ENCODE measurements around the gene COL18A1.

DNA sequence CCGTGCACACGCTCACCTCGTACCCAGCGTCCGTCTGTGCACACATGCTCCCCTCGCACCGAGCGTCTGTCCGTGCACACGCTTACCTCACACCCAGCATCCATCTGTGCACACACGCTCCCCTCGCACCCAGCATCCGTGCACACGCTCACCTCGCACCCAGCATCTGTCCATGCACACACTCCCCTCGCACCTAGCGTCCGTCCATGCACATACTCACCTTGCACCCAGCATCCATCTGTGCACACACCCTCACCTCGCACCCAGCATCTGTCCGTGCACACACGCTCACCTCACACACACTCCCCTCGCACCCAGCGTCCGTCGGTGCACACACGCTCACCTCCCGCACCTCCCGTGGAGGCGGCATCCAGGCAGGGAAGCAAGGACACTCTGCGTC is 24.4 kb upstream of the COL18A1 start:
- TF ChIP-seq, protein P1, sequence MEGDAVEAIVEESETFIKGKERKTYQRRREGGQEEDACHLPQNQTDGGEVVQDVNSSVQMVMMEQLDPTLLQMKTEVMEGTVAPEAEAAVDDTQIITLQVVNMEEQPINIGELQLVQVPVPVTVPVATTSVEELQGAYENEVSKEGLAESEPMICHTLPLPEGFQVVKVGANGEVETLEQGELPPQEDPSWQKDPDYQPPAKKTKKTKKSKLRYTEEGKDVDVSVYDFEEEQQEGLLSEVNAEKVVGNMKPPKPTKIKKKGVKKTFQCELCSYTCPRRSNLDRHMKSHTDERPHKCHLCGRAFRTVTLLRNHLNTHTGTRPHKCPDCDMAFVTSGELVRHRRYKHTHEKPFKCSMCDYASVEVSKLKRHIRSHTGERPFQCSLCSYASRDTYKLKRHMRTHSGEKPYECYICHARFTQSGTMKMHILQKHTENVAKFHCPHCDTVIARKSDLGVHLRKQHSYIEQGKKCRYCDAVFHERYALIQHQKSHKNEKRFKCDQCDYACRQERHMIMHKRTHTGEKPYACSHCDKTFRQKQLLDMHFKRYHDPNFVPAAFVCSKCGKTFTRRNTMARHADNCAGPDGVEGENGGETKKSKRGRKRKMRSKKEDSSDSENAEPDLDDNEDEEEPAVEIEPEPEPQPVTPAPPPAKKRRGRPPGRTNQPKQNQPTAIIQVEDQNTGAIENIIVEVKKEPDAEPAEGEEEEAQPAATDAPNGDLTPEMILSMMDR (conservative IDR thresholded peaks at IDR 0.05; ENCODE audit: low read depth, low read length) = no peak
- no peak for TF ChIP-seq EZH2 (IDR thresholded peaks at IDR 0.05; ENCODE audit: borderline replicate concordance, low read depth, low read length, poor library complexity, severe bottlenecking)
